Left kidney (tissue), 8 donors: Measurements from ENCODE around the gene B9D1. TPM values are rescaled to one million over a fixed set of nuclear protein-coding genes. Genes with fewer than 3 reads are reported as not detected.
A peak's percentile ranks its signal among the peaks of the same experiment; 100 is the strongest.

Experiments
- DNase-seq: peaks from one replicate; pipeline ENCODE4 v3.0.0-alpha.2; 2013
- long read RNA-seq, 8 donors: transcript quantifications; one replicate each; lab custom pipeline, GENCODE V29; 2026
- polyA plus RNA-seq: library from polyadenylated mRNA; unstranded; fragments of 120-200 nt; gene quantifications from one replicate; pipeline ENCODE4 v1.2.1, GENCODE V29; 2013; ENCODE audit not compliant: insufficient read length

The B9D1 gene, protein sequence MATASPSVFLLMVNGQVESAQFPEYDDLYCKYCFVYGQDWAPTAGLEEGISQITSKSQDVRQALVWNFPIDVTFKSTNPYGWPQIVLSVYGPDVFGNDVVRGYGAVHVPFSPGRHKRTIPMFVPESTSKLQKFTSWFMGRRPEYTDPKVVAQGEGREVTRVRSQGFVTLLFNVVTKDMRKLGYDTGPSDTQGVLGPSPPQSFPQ
- 39.4 TPM for polyA plus RNA-seq
- long read RNA-seq, donor 1, transcript B9D1-201 (7 exons, 908 nt) = major isoform, 8 of 238 reads
- long read RNA-seq, donor 1, partial matches to known transcripts = 224 of 238 reads
- long read RNA-seq, donor 1, other reads (novel, unspliced or antisense) = 0 of 238 reads
- long read RNA-seq, donor 2, transcript B9D1-220 (6 exons, 1,346 nt) = minor isoform, 5 of 26 reads
- long read RNA-seq, donor 2, transcript B9D1-201 (7 exons, 908 nt) = major isoform, 11 of 26 reads
- long read RNA-seq, donor 2, partial matches to known transcripts = 5 of 26 reads
- long read RNA-seq, donor 2, other reads (novel, unspliced or antisense) = 0 of 26 reads
- long read RNA-seq, donor 3, transcript B9D1-201 (7 exons, 908 nt) = major isoform, 18 of 47 reads
- long read RNA-seq, donor 3, partial matches to known transcripts = 24 of 47 reads
- long read RNA-seq, donor 3, other reads (novel, unspliced or antisense) = 0 of 47 reads
- long read RNA-seq, donor 4, partial matches to known transcripts = 0 of 3 reads
- long read RNA-seq, donor 4, other reads (novel, unspliced or antisense) = 0 of 3 reads
- long read RNA-seq, donor 5, transcript B9D1-201 (7 exons, 908 nt) = major isoform, 27 of 55 reads
- long read RNA-seq, donor 5, transcript B9D1-220 (6 exons, 1,346 nt) = minor isoform, 5 of 55 reads
- long read RNA-seq, donor 5, partial matches to known transcripts = 6 of 55 reads
- long read RNA-seq, donor 5, other reads (novel, unspliced or antisense) = 5 of 55 reads
- long read RNA-seq, donor 6, transcript B9D1-201 (7 exons, 908 nt) = major isoform, 17 of 175 reads
- long read RNA-seq, donor 6, partial matches to known transcripts = 148 of 175 reads
- long read RNA-seq, donor 6, other reads (novel, unspliced or antisense) = 0 of 175 reads
- long read RNA-seq, donor 7, transcript B9D1-201 (7 exons, 908 nt) = major isoform, 19 of 27 reads
- long read RNA-seq, donor 7, partial matches to known transcripts = 0 of 27 reads
- long read RNA-seq, donor 7, other reads (novel, unspliced or antisense) = 0 of 27 reads
- long read RNA-seq, donor 8, transcript B9D1-201 (7 exons, 908 nt) = major isoform, 8 of 10 reads
- long read RNA-seq, donor 8, partial matches to known transcripts = 0 of 10 reads
- long read RNA-seq, donor 8, other reads (novel, unspliced or antisense) = 0 of 10 reads

GRCh38 chr17:19362277-19363113 is at the start of gene B9D1:
TSS of gene B9D1 (minus strand) at chr17:19362723. CDS start at chr17:19362569, 154 bp downstream.
- peak; percentile 90 for DNase-seq

DNA sequence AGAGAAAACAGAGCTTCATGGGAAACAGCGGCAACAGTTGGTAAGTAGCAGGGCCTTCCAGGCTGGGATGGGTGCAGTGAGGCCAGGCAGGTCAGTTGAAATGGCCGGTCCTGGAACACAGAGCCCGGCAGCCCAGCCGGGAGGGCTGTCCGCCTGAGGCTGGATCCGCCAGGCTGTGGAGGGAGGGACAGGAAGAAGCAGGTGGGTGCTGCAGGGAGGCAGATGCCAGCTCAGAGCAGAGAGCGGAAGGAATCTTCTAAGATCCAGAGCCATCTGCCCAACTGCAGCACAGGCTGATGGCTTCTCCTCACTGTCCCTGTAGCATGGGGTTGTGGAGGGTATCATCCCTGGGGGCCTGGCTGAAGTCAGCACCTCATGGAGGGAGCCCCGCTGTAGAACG is 49.1 kb upstream of the B9D1 start:
- no peak for DNase-seq

- DNase-seq = no peak
Measured at GRCh38 chr17:19410875-19411620, 48.5 kb upstream of the B9D1 start, which contains the start of gene RNF112. TSS of gene RNF112 (plus strand) at chr17:19411232. CDS start at chr17:19411409, 177 bp downstream.

DNA sequence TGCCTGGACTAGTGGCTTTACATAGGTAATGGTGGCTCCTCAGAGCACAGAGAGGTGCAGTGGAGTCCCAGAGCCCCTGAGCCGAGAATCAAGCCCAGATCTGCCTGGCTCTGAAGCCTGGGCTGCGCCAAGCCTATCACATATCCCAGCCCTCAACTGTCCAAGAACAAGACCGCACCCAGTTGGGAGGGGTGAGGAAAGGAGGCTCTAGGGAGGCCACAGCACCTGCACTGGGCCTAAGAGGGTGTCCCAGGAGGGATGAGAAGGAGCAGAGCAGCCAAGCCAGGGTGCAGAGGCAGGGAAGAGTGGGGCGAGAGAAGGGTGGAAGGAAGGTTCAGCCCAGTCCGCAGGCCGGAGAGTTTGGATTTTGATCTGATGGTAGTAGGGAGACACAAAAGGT is 47.6 kb upstream of the B9D1 start:
- DNase-seq = no peak

- DNase-seq = no peak
Measured at GRCh38 chr17:19409509-19409908, 47.0 kb upstream of the B9D1 start.

DNA sequence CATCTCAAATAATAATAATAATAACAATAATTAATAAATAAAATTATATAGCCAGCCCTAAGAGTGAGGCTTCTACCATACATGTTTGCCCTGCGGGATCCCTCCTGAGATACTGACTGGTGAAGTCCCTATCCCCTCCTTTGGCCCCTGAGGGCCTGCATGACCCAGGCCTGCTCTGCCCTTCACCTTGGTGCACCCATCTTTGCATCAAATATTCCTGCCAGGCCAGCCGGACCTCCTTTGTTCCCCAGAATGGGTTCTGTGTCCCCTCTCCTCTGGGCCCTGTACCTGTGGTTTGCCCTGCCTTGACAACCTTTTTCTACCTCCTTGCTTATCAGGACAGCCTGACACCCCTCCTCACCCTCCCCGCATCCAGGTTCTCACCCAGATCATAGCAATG is 46.5 kb upstream of the B9D1 start:
- DNase-seq = no peak

DNA sequence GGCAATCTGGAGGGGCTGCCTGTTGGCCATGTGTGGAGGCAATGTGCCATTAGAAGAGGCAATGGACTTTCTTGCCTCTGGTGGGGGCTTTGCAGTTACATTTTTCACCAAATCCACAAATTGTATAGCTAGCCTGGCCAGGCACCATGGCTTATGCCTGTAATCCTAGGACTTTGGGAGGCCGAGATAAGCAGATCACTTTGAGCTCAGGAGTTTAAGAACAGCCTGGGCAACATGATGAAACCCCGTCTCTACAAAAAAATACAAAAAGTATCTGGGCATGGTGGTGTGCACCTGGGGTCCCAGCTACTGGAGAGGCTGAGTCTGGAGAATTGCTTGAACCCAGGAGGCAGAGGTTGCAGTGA is 45.8 kb upstream of the B9D1 start:
- DNase-seq = no peak

DNA sequence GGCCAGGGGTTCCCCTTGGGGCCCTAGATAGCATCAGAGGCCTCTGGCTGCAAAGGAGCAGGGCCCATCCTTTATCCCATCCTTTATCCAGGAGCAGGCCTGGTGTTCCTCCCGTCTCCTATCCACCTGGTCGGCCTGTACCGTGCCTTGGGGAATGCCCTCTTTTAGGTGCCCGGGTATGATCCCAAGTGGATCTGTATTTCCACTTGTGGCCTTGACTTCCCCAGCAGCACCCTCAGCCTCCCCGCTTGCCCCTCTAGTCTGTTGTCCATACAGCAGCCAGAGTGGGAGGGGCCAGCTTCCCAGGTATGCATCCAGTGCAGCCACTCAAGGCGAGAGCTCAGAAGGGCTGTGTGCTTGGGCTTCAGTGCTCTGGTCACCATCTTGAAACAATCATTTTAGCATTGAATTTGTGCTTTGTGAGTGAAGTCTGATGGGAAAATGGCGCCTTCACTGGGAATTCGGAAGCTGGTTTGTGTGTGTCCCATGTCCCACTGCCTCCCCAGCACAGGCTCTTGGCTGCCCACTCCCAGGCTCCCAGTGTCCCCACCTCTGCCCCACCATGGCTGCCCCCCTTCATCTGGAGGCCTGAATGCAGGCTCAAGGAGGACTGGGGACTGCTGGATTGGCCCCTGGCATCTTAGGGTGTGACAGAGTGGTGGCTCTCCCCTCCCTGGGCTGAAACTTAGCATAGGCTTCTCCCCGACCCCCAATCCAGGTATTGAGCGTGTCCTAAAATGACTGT is 45.2 kb upstream of the B9D1 start:
- DNase-seq = no peak

- DNase-seq = no peak
Measured at GRCh38 chr17:19405114-19405513, 42.6 kb upstream of the B9D1 start.

- no peak for DNase-seq
Measured at GRCh38 chr17:19404264-19404663, 41.7 kb upstream of the B9D1 start.

- DNase-seq = no peak
Measured at GRCh38 chr17:19403021-19403420, 40.5 kb upstream of the B9D1 start.

DNA sequence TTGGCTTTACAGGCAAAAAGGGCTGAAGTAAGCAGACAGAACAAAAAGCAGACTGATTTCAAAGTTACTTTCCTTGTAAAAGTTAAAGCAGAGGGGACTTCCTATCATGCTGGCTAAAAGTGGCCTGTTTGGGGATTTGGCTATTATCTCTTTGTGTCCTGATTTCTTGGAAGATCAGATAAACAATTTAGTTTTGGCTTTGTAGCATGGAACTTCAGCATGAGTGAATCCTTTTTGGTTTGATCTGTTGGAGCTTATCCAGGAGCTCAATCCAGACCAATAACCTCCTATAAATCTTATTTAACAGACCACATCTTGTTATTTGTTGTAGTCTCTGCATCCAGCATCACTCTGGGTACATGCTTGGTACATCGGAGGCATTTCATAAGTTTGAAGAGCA is 39.6 kb upstream of the B9D1 start:
- no peak for DNase-seq

GRCh38 chr17:19401321-19402010 is 38.9 kb upstream of the B9D1 start:
- DNase-seq = no peak

DNA sequence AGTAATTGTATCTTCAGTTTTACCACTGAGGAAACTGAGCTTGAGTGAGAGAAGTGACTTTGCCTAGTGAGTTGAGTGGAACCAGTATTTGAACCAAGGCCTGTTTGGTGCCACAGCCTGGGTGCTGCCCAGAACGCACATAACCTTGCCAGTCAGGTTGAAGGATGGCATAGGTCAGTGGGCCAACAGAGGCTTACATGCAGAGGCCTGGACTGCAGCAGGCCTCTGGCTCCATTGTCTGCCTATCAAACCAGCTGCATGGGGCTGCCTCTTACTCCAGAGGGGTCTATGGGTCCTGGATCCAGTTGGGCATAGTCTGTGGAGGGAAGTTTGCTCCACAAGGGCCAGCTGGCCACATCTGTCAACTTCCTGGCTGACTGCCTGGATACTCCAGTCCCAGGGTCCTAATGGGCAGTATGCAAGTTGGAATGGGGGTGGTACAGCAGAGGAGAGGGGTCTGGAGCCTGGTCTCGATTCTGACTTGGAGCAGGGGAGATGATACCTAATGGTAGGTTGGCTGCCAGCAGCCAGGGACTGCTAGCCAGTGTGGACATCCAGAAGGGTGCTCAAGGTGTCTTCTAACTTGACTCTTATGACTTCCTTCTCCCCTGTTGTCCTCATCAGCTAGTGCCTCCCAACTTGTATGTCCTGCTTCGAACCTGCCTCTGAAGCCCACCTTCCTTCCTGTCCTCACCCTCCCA is 37.4 kb upstream of the B9D1 start:
- no peak for DNase-seq

DNA sequence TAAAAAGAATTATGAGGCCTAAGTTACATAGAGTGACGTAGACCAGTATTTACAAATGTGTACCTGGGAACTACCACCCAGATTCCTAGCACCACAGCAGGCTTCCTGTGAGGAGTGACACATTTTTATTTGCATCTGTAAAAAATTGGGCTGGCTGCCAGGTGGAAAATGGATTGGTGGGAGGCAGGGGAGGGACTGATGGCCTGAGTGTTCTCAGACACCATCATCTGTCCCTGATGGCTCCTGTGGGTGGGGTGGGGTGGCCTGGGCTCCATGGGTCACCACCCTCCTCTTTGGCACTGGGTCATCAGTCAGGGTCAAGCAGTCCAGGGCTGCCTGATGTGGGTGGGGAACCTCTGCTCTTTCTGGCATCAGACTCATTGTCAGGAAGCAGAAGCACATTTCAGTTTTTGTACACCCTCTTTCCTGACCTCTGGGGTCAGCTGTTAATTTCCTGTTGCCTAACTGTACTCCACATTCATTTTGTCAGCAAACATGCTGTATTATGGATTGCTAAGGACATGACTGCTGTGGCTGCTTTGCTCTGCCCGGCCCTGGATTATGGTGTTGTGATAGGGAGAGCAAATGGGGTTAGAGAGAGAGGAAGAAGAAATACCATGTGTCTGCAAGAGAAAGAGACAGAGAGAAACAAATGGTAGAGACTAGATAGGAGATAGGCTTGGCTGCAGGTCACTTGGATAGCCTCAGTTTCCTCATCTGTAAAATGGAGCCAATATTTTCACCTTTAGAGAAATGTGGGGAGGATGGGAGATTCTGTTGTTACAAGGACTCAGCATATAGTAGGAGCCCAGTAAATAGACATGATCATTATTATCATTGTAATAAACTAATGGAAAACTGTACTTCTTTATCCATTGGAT is 36.0 kb upstream of the B9D1 start:
- no peak for DNase-seq

DNA sequence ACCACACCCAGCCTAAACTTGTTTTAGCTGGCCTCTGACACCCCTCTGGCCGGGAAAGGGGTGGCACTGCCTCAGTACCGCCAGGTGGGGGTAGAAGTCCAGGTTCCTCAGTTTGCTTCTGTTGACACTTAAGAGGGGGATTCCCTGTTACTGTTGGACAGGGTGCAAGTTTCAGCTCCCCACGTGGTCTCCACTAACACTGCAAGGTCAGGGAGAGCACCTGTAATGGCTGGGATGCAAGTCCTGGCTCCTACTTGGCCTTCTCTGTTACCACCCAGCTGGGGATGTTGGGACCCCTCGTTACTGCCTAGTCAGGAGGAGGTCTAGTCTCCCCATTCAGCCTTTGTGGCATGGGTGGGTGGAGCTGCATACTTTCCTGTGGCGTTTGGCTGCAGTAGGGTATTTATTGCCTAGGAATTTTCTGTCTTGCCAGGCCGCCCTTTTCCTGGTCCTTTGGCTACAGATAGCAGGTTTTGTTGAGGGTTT is 35.1 kb upstream of the B9D1 start:
- no peak for DNase-seq

- DNase-seq = no peak
Measured at GRCh38 chr17:19392303-19392702, 29.8 kb upstream of the B9D1 start.
